ENCODE data around the gene HMCES.

GRCh38 chr3:129245141-129245540 is 33.5 kb upstream of the HMCES start:
- TF ChIP-seq, protein P1, sequence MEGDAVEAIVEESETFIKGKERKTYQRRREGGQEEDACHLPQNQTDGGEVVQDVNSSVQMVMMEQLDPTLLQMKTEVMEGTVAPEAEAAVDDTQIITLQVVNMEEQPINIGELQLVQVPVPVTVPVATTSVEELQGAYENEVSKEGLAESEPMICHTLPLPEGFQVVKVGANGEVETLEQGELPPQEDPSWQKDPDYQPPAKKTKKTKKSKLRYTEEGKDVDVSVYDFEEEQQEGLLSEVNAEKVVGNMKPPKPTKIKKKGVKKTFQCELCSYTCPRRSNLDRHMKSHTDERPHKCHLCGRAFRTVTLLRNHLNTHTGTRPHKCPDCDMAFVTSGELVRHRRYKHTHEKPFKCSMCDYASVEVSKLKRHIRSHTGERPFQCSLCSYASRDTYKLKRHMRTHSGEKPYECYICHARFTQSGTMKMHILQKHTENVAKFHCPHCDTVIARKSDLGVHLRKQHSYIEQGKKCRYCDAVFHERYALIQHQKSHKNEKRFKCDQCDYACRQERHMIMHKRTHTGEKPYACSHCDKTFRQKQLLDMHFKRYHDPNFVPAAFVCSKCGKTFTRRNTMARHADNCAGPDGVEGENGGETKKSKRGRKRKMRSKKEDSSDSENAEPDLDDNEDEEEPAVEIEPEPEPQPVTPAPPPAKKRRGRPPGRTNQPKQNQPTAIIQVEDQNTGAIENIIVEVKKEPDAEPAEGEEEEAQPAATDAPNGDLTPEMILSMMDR (IDR thresholded peaks at IDR 0.05) = no peak
- no peak for TF ChIP-seq POLR2A (IDR thresholded peaks at IDR 0.05)

Data from uterus (tissue), 2 donors.